Airway epithelial cell (primary cell): ENCODE results near the gene SPEM2. TPM values are rescaled to one million over a fixed set of nuclear protein-coding genes. Genes with fewer than 3 reads are reported as not detected.

Experiments
- total RNA-seq: library from RNA; depleted of rRNA; stranded (reverse); fragments of >200 nt; gene quantifications from 2 replicates; pipeline ENCODE4 v1.2.3, GENCODE V29; 2015

The SPEM2 gene
- not detected in 2 replicates for total RNA-seq

GRCh38 chr17:7425316-7425715 is at the start of gene SPEM2:
SPEM2 (plus strand) TSS chr17:7425616; CDS start chr17:7425689, 73 bp downstream.

GRCh38 chr17:7380855-7381683 is 44.3 kb upstream of the SPEM2 start, which contains the start of gene TNK1:
TNK1 (plus strand) TSS chr17:7381089; CDS start chr17:7382927, 1,838 bp downstream.

GRCh38 chr17:7394452-7395191 is 30.8 kb upstream of the SPEM2 start, which contains the start of gene PLSCR3:
PLSCR3 (minus strand) TSS chr17:7394525; CDS start chr17:7394110, 415 bp downstream.

GRCh38 chr17:7403977-7404736 is 21.3 kb upstream of the SPEM2 start, which contains the start of gene TMEM256:
TMEM256 (minus strand) TSS chr17:7404097; CDS start chr17:7404084, 13 bp downstream.

GRCh38 chr17:7407485-7408251 is 17.7 kb upstream of the SPEM2 start, which contains the start of gene NLGN2:
NLGN2 (plus strand) TSS chr17:7407845; CDS start chr17:7408256, 411 bp downstream.

GRCh38 chr17:7419819-7420610 is 5.4 kb upstream of the SPEM2 start, which contains the start of gene SPEM1:
SPEM1 (plus strand) TSS chr17:7420324; CDS start chr17:7420385, 61 bp downstream.

GRCh38 chr17:7428557-7428956 is 3.1 kb downstream of the SPEM2 start, which contains the start of gene SPEM3:
SPEM3 (plus strand) TSS chr17:7428857; CDS start chr17:7428903, 46 bp downstream.

GRCh38 chr17:7439462-7440112 is 14.2 kb downstream of the SPEM2 start, which contains the start of gene FGF11:
FGF11 (plus strand) TSS chr17:7439512; CDS start chr17:7439621, 109 bp downstream.

GRCh38 chr17:7444682-7445618 is 19.5 kb downstream of the SPEM2 start, which contains the start of gene CHRNB1:
CHRNB1 (plus strand) TSS chr17:7445061; CDS start chr17:7445128, 67 bp downstream.

Other genes starting within 250 kb of the SPEM2 start
- 0.21 TPM in 1 of 2 replicates, not detected in the other for gene ASGR1, start 246.2 kb upstream of the SPEM2 start, total RNA-seq
- gene DLG4, start 205.8 kb upstream of the SPEM2 start, total RNA-seq = 4.4 and 6.6 TPM in 2 replicates
- 364 and 375 TPM in 2 replicates for gene ACADVL, start 205.7 kb upstream of the SPEM2 start, total RNA-seq
- 44.9 and 52.6 TPM in 2 replicates for gene DVL2, start 191.1 kb upstream of the SPEM2 start, total RNA-seq
- 33.1 and 35.1 TPM in 2 replicates for gene PHF23, start 186.2 kb upstream of the SPEM2 start, total RNA-seq
- 309 and 347 TPM in 2 replicates for gene GABARAP, start 183.2 kb upstream of the SPEM2 start, total RNA-seq
- gene CTDNEP1, start 173.9 kb upstream of the SPEM2 start, total RNA-seq = 21.6 and 47.5 TPM in 2 replicates
- 38.4 and 42.1 TPM in 2 replicates for gene ELP5, start 173.4 kb upstream of the SPEM2 start, total RNA-seq
- 86.7 and 132 TPM in 2 replicates for gene CLDN7, start 163.1 kb upstream of the SPEM2 start, total RNA-seq
- gene SLC2A4, start 143.9 kb upstream of the SPEM2 start, total RNA-seq = 0.14 and 0.56 TPM in 2 replicates
- 0.51 and 0.63 TPM in 2 replicates for gene YBX2, start 131.0 kb upstream of the SPEM2 start, total RNA-seq
- gene EIF5A, start 118.0 kb upstream of the SPEM2 start, total RNA-seq = 554 and 701 TPM in 2 replicates
- gene GPS2, start 110.3 kb upstream of the SPEM2 start, total RNA-seq = 50.8 and 66.1 TPM in 2 replicates
- gene NEURL4, start 96.3 kb upstream of the SPEM2 start, total RNA-seq = 13.4 and 22.5 TPM in 2 replicates
- gene ACAP1, start 89.1 kb upstream of the SPEM2 start, total RNA-seq = 0.42 and 0.78 TPM in 2 replicates
- gene KCTD11, start 73.5 kb upstream of the SPEM2 start, total RNA-seq = 48.4 and 61.1 TPM in 2 replicates
- not detected in 2 replicates for gene TMEM95, start 70.5 kb upstream of the SPEM2 start, total RNA-seq
- gene TNK1, start 44.5 kb upstream of the SPEM2 start, total RNA-seq = 13.0 and 15.8 TPM in 2 replicates
- 64.6 and 96.0 TPM in 2 replicates for gene PLSCR3, start 31.1 kb upstream of the SPEM2 start, total RNA-seq
- gene TMEM256, start 21.5 kb upstream of the SPEM2 start, total RNA-seq = 117 and 202 TPM in 2 replicates
- gene NLGN2, start 17.8 kb upstream of the SPEM2 start, total RNA-seq = 6.0 and 8.9 TPM in 2 replicates
- not detected in 2 replicates for gene SPEM1, start 5.3 kb upstream of the SPEM2 start, total RNA-seq
- not detected in 2 replicates for gene SPEM3, start 3.2 kb downstream of the SPEM2 start, total RNA-seq
- 29.6 and 33.5 TPM in 2 replicates for gene TMEM102, start 9.8 kb downstream of the SPEM2 start, total RNA-seq
- gene FGF11, start 13.9 kb downstream of the SPEM2 start, total RNA-seq = 18.3 and 32.1 TPM in 2 replicates
- gene CHRNB1, start 19.4 kb downstream of the SPEM2 start, total RNA-seq = 10.9 and 11.0 TPM in 2 replicates
- gene ZBTB4, start 54.0 kb downstream of the SPEM2 start, total RNA-seq = 29.5 and 46.1 TPM in 2 replicates
- not detected in 2 replicates for gene SLC35G6, start 55.8 kb downstream of the SPEM2 start, total RNA-seq
- gene POLR2A, start 58.8 kb downstream of the SPEM2 start, total RNA-seq = 62.4 and 64.9 TPM in 2 replicates
- 4.2 and 10.8 TPM in 2 replicates for gene TNFSF12, start 123.4 kb downstream of the SPEM2 start, total RNA-seq
- 4.4 and 5.1 TPM in 2 replicates for gene TNFSF13, start 133.1 kb downstream of the SPEM2 start, total RNA-seq
- gene SENP3, start 136.3 kb downstream of the SPEM2 start, total RNA-seq = 44.8 and 62.7 TPM in 2 replicates
- 14.8 and 21.2 TPM in 2 replicates for gene CD68, start 154.0 kb downstream of the SPEM2 start, total RNA-seq
- 147 and 153 TPM in 2 replicates for gene MPDU1, start 158.2 kb downstream of the SPEM2 start, total RNA-seq
- 162 and 173 TPM in 2 replicates for gene SOX15, start 164.5 kb downstream of the SPEM2 start, total RNA-seq
- 39.4 and 49.4 TPM in 2 replicates for gene FXR2, start 189.3 kb downstream of the SPEM2 start, total RNA-seq
- gene SAT2, start 202.2 kb downstream of the SPEM2 start, total RNA-seq = 25.9 and 36.9 TPM in 2 replicates
- 0.28 and 0.51 TPM in 2 replicates for gene SHBG, start 204.5 kb downstream of the SPEM2 start, total RNA-seq
- not detected in 2 replicates for gene ATP1B2, start 225.3 kb downstream of the SPEM2 start, total RNA-seq